K562 (cell line): ENCODE data around the gene BRSK1. TPM values are rescaled to one million over a fixed set of nuclear protein-coding genes. Genes with fewer than 3 reads are reported as not detected.

ENCODE experiments used
- ARID1B ChIP-seq: fragments of 450-650 bp; IDR thresholded peaks from 2 replicates; pipeline ENCODE4 v1.6.1; 2016; ENCODE audit warnings: antibody characterized with exemption, mild to moderate bottlenecking, inconsistent platforms
- CHD1 ChIP-seq: fragments of 200-600 bp; sonication (generic); IDR thresholded peaks from one replicate; pipeline ENCODE4 v1.6.1; 2012; ENCODE audit warnings: mild to moderate bottlenecking, moderate library complexity, low read length, inconsistent platforms
- COPS2 ChIP-seq: fragments of 450-650 bp; conservative IDR thresholded peaks from 2 replicates; pipeline ENCODE4 v1.6.1; 2016; ENCODE audit warnings: mild to moderate bottlenecking, moderate library complexity
- CREB3L1 ChIP-seq: fragments of 450-650 bp; IDR thresholded peaks from 2 replicates; pipeline ENCODE4 v1.6.1; 2014; ENCODE audit warnings: low read depth, mild to moderate bottlenecking, moderate library complexity, borderline replicate concordance
- EGR1 ChIP-seq: fragments of 450-650 bp; conservative IDR thresholded peaks from 2 replicates; pipeline ENCODE4 v1.6.1; 2017; ENCODE audit warnings: mild to moderate bottlenecking
- GATA2 ChIP-seq: sonication (generic); formaldehyde crosslinking; IDR thresholded peaks from 2 replicates; pipeline ENCODE4 v1.4.0; 2020; ENCODE audit warnings: mild to moderate bottlenecking, missing genetic modification reagents
- GTF2E2 ChIP-seq: fragments of 200-800 bp; sonication (Bioruptor generic); IDR thresholded peaks from 2 replicates; pipeline ENCODE4 v1.6.1; 2016; ENCODE audit warnings: missing genetic modification characterization, missing compliant biosample characterization
- ILK ChIP-seq: fragments of 450-650 bp; IDR thresholded peaks from 2 replicates; pipeline ENCODE4 v1.6.1; 2016; ENCODE audit warnings: missing genetic modification characterization, low read depth, mild to moderate bottlenecking, missing compliant biosample characterization, moderate library complexity, borderline replicate concordance
- KHSRP ChIP-seq: fragments of 450-650 bp; IDR thresholded peaks from 2 replicates; pipeline ENCODE4 v1.6.1; 2017
- NFATC3 ChIP-seq: fragments of 450-650 bp; IDR thresholded peaks from 2 replicates; pipeline ENCODE4 v1.6.1; 2017; ENCODE audit warnings: mild to moderate bottlenecking
- NFIC ChIP-seq: fragments of 450-650 bp; IDR thresholded peaks from 2 replicates; pipeline ENCODE4 v1.6.1; 2017; ENCODE audit warnings: mild to moderate bottlenecking, inconsistent platforms
- NFRKB ChIP-seq: fragments of 450-650 bp; IDR thresholded peaks from 2 replicates; pipeline ENCODE4 v1.6.1; 2016; ENCODE audit warnings: low read depth
- PKNOX1 ChIP-seq: fragments of 450-650 bp; IDR thresholded peaks from 2 replicates; pipeline ENCODE4 v1.6.1; 2016
- POLR2AphosphoS5 ChIP-seq: IDR thresholded peaks from 2 replicates; pipeline ENCODE4 v1.6.1; 2011; ENCODE audit warnings: mild to moderate bottlenecking, low read depth, low read length, moderate library complexity; ENCODE audit not compliant: control insufficient read depth, insufficient read depth
- POLR2B ChIP-seq: fragments of 450-650 bp; IDR thresholded peaks from 2 replicates; pipeline ENCODE4 v1.6.1; 2018; ENCODE audit warnings: low read depth; ENCODE audit not compliant: partially characterized antibody
- RBFOX2 ChIP-seq: fragments of 200-400 bp; formaldehyde crosslinking; IDR thresholded peaks from 2 replicates; pipeline ENCODE4 v1.6.1; 2017; ENCODE audit warnings: low read depth, mild to moderate bottlenecking, low read length, moderate library complexity
- SREBF1 ChIP-seq: fragments of 150-350 bp; IDR thresholded peaks from 2 replicates; pipeline ENCODE4 v1.6.1; 2014; ENCODE audit warnings: antibody characterized with exemption, low read depth, low read length, borderline replicate concordance
- TFAP4 ChIP-seq: sonication (generic); formaldehyde crosslinking; IDR thresholded peaks from 2 replicates; pipeline ENCODE4 v1.8.0; 2022; ENCODE audit warnings: missing genetic modification reagents, mild to moderate bottlenecking, moderate library complexity, borderline replicate concordance
- TSC22D4 ChIP-seq: fragments of 450-650 bp; IDR thresholded peaks from 2 replicates; pipeline ENCODE4 v1.6.1; 2016; ENCODE audit warnings: missing genetic modification characterization, missing biosample characterization, control low read depth
- ZBTB34 ChIP-seq: fragments of 250-450 bp; sonication (Bioruptor Pico); IDR thresholded peaks from 2 replicates; pipeline ENCODE4 v1.8.0; 2021; ENCODE audit warnings: mild to moderate bottlenecking, moderate library complexity
- ZFX ChIP-seq: sonication (generic); formaldehyde crosslinking; IDR thresholded peaks from 2 replicates; pipeline ENCODE4 v1.8.0; 2022; ENCODE audit warnings: mild to moderate bottlenecking, missing genetic modification reagents, moderate library complexity
- ZNF143 ChIP-seq: sonication (generic); formaldehyde crosslinking; IDR thresholded peaks from 2 replicates; pipeline ENCODE4 v1.9.0; 2022; ENCODE audit warnings: mild to moderate bottlenecking, missing genetic modification reagents
- ZNF586 ChIP-seq: fragments of 450-650 bp; formaldehyde crosslinking; conservative IDR thresholded peaks from 2 replicates; pipeline ENCODE4 v1.4.0; 2020; ENCODE audit warnings: mild to moderate bottlenecking, moderate library complexity
- ZNF707 ChIP-seq: fragments of 250-450 bp; sonication (Bioruptor Pico); conservative IDR thresholded peaks from 2 replicates; pipeline ENCODE4 v1.8.0; 2022; ENCODE audit warnings: inconsistent platforms, mild to moderate bottlenecking, moderate library complexity
- polyA plus RNA-seq, 8 experiments: library from polyadenylated mRNA; depleted of rRNA in 4 of 8; stranded (reverse) in 5 of 8; unstranded in 3 of 8; fragments of >200 nt; fragmentation: Nextera tagmentation in 2 of 8; fragmentation: Illumina TruSeq in 1 of 8; extraction: Ambion mirVana in 2 of 8; extraction: Trizol in 1 of 8; gene quantifications; 2 replicates each; pipeline versions ENCODE4 v1.2.1 to v1.2.3, GENCODE V29; 2011 to 2014; ENCODE audit warnings: inconsistent platforms in 1 of 8, missing spikeins in 1 of 8
- total RNA-seq, 7 experiments: library from RNA; depleted of rRNA in 6 of 7; stranded (reverse); fragments of >200 nt in 6 of 7; fragmentation: Illumina TruSeq in 2 of 7; extraction: Trizol in 2 of 7; gene quantifications; 2 replicates each; pipeline versions ENCODE4 v1.2.1 to v1.2.3, GENCODE V29; 2011 to 2021; ENCODE audit warnings: low replicate concordance in 1 of 7

The BRSK1 gene
- total and polyA plus RNA-seq, 9 of the 15 experiments (the other 6 are each of a cell fraction or from before 2014, with no cell fraction given) = 1.7 to 9.3 (median 3.8) TPM; not detected in 2

- TF ChIP-seq TFAP4 (CRISPR knock-in tag) = 0 out of 2 replicates have a peak, but pooled peaks have one; percentile 9
- TF ChIP-seq NFATC3 = no peak
- TF ChIP-seq ZNF586 (CRISPR knock-in tag) = no peak
- TF ChIP-seq POLR2AphosphoS5 = peak; percentile 85
- peak; percentile 46; the same call in 1 of the 2 replicates for TF ChIP-seq NFRKB
- peak; percentile 85 for TF ChIP-seq RBFOX2
- TF ChIP-seq SREBF1 = no peak
- TF ChIP-seq POLR2B = peak; percentile 76
- no peak for TF ChIP-seq COPS2
- TF ChIP-seq PKNOX1 = no peak
- peak; percentile 68; the same call in 1 of the 2 replicates for TF ChIP-seq ZFX (CRISPR knock-in tag)
- TF ChIP-seq CHD1 = peak; percentile 77
- no peak for TF ChIP-seq CREB3L1
- 0 out of 2 replicates have a peak, but pooled peaks have one; percentile 70 for TF ChIP-seq GTF2E2 (tag)
- no peak for TF ChIP-seq ZBTB34 (CRISPR knock-in tag)
- TF ChIP-seq KHSRP = no peak
- TF ChIP-seq ARID1B = 0 out of 2 replicates have a peak, but pooled peaks have one; percentile 12
- TF ChIP-seq EGR1 = peak; percentile 73; the same call in 1 of the 2 replicates
- 0 out of 2 replicates have a peak, but pooled peaks have one; percentile 19 for TF ChIP-seq ZNF143 (CRISPR knock-in tag)
- no peak for TF ChIP-seq GATA2 (CRISPR knock-in tag)
- no peak for TF ChIP-seq ILK (tag)
- no peak for TF ChIP-seq TSC22D4 (tag)
- peak; percentile 34; the same call in 1 of the 2 replicates for TF ChIP-seq NFIC
- no peak for TF ChIP-seq ZNF707 (CRISPR knock-in tag)
These were observed 56.3 kb downstream of the BRSK1 start (continued) for GRCh38 chr19:55339889-55340783.
